T-helper 2 cell treated with Interferon-gamma antibody and Interleukin-4, amounts not matched to agents 5 μg/mL and 100 μg/mL, for 36 hours (primary cell): ENCODE results near the gene SMIM45.

Experiments
- DNase-seq: peaks from one replicate; pipeline ENCODE4 v3.0.0; 2021; ENCODE audit warnings: low spot score
- H3K27ac Mint-ChIP-seq: one replicate; pipeline ENCODE4 v1.8.0; 2021; ENCODE audit warnings: mild to moderate bottlenecking, mixed read lengths
- H3K27me3 Mint-ChIP-seq: one replicate; pipeline ENCODE4 v1.8.0; 2021; ENCODE audit warnings: low read depth, mixed read lengths
- H3K36me3 Mint-ChIP-seq: one replicate; pipeline ENCODE4 v1.8.0; 2021; ENCODE audit warnings: low read depth, mixed read lengths
- H3K4me1 Mint-ChIP-seq: one replicate; pipeline ENCODE4 v1.8.0; 2021; ENCODE audit warnings: low read depth, mixed read lengths
- H3K4me3 Mint-ChIP-seq: one replicate; pipeline ENCODE4 v1.8.0; 2022; ENCODE audit warnings: mild to moderate bottlenecking, moderate library complexity, mixed read lengths
- H3K9me3 Mint-ChIP-seq: one replicate; pipeline ENCODE4 v1.8.0; 2021; ENCODE audit warnings: mixed read lengths

The SMIM45 gene

GRCh38 chr22:41951898-41952474 is at the start of gene SMIM45:
Gene SMIM45 (plus strand): TSS chr22:41952150.
- H3K4me1 Mint-ChIP-seq, result peaks cover 16% of the 10 kb centered on the region
- no peak within 1 kb of the TSS for H3K27ac Mint-ChIP-seq
- no peaks in the 10 kb centered on the region for H3K36me3 Mint-ChIP-seq
- no peaks in the 10 kb centered on the region for H3K27me3 Mint-ChIP-seq
- H3K9me3 Mint-ChIP-seq, result no peaks in the 10 kb centered on the region
- H3K4me3 Mint-ChIP-seq, result no peak within 1 kb of the TSS
- DNase-seq, result no peak

- Mint-ChIP-seq H3K9me3 (no peaks in the 10 kb centered on the region), H3K27ac (no peak overlapping the region), H3K36me3 (peaks cover 42% of the 10 kb centered on the region), H3K27me3 (no peaks in the 10 kb centered on the region), H3K4me3 (no peak overlapping the region), H3K4me1 (peaks cover 6% of the 10 kb centered on the region)
- DNase-seq, result no peak
Observed at GRCh38 chr22:41902932-41903421, 49.0 kb upstream of the SMIM45 start.

DNA sequence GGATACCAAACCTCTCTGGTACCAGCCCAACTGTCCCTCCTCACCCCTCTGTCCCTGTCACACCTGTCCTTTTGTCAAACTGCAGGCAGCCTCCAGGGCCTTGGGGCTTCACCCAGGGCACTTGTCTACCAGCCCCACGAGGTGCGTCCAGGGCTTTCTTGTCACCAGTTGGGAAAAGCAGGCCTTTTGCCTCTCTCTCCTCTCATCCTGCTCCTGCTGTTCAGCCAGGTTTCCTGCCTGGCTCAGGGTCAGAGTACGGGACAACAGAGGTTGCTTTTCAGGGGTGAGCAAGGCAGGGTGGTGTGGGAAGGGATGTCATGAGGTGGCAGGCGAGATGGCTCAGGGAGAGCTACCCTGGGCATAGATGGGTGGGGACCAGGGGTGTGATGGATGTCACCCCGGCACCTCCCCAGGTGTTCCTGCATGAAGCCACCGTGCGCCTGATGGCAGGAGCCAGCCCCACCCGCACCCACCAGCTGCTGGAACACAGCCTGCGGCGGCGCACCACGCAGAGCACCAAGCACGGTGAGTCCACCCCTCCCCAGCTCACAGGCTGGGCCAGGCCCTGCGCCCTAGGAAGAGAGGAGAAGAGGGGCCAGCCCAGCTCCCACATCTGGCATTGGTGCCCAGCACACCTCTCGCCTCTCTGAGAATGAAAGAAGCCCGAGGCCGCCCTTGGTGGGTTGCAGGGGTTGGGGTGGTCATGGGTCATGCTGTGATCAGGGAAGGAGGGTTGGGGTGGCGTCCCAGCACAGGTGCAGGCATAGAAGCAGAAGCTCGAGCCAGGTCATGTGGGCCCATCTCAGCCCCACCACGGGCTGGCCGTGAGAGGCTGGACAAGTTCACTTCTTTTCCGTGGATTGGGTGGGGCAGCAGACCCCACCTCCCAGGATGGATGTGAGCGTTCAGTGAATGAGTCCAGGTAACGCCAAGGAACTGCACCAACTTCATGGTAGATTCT is 47.2 kb upstream of the SMIM45 start:
- H3K9me3 Mint-ChIP-seq, result no peaks in the 10 kb centered on the region
- no peak overlapping the region for H3K27ac Mint-ChIP-seq
- H3K4me3 Mint-ChIP-seq, result no peak overlapping the region
- H3K36me3 Mint-ChIP-seq, result peaks cover 35% of the 10 kb centered on the region
- H3K27me3 Mint-ChIP-seq, result peaks cover 8% of the 10 kb centered on the region
- DNase-seq, result no peak
- H3K4me1 Mint-ChIP-seq, result peaks cover 20% of the 10 kb centered on the region

- Mint-ChIP-seq H3K36me3 (peaks cover 28% of the 10 kb centered on the region), H3K27me3 (peaks cover 8% of the 10 kb centered on the region), H3K27ac (peak overlapping the region; percentile 62)
Observed at GRCh38 chr22:41905411-41906202, 46.3 kb upstream of the SMIM45 start.

DNA sequence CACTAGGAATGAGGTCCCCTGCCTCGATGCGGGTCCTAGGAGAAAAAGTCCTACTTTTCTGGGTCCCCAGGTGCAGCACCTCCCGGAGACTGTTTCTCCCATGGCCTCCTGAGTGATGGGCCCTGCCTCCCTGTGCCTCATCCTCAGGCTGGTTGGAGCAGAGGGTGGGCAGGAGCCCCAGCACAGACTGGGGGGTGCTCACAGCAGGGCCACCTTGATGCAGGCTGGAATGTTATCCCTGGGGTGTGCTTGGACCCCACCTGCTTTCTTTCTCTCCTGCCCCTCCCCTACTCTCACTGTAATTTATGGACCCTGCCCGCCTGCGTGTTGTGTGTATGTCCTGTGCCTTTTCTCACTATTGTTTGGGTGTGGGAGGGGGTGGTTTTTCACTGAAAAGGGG is 45.1 kb upstream of the SMIM45 start:
- no peak for DNase-seq
- Mint-ChIP-seq H3K4me1 (peaks cover 22% of the 10 kb centered on the region), H3K27me3 (peaks cover 14% of the 10 kb centered on the region), H3K4me3 (no peak overlapping the region), H3K36me3 (peaks cover 25% of the 10 kb centered on the region), H3K9me3 (no peaks in the 10 kb centered on the region), H3K27ac (no peak overlapping the region)

More at GRCh38 chr22:41905411-41906202, 46.3 kb upstream of the SMIM45 start:
- DNase-seq, result no peak
- no peaks in the 10 kb centered on the region for H3K9me3 Mint-ChIP-seq
- H3K4me1 Mint-ChIP-seq, result peaks cover 20% of the 10 kb centered on the region
- no peak overlapping the region for H3K4me3 Mint-ChIP-seq

GRCh38 chr22:41907436-41908401 is 44.2 kb upstream of the SMIM45 start:
- Mint-ChIP-seq H3K9me3 (no peaks in the 10 kb centered on the region), H3K36me3 (peaks cover 20% of the 10 kb centered on the region), H3K4me3 (no peak overlapping the region), H3K4me1 (peaks cover 22% of the 10 kb centered on the region), H3K27ac (peak overlapping the region; percentile 31), H3K27me3 (peaks cover 23% of the 10 kb centered on the region)
- DNase-seq, result no peak

DNA sequence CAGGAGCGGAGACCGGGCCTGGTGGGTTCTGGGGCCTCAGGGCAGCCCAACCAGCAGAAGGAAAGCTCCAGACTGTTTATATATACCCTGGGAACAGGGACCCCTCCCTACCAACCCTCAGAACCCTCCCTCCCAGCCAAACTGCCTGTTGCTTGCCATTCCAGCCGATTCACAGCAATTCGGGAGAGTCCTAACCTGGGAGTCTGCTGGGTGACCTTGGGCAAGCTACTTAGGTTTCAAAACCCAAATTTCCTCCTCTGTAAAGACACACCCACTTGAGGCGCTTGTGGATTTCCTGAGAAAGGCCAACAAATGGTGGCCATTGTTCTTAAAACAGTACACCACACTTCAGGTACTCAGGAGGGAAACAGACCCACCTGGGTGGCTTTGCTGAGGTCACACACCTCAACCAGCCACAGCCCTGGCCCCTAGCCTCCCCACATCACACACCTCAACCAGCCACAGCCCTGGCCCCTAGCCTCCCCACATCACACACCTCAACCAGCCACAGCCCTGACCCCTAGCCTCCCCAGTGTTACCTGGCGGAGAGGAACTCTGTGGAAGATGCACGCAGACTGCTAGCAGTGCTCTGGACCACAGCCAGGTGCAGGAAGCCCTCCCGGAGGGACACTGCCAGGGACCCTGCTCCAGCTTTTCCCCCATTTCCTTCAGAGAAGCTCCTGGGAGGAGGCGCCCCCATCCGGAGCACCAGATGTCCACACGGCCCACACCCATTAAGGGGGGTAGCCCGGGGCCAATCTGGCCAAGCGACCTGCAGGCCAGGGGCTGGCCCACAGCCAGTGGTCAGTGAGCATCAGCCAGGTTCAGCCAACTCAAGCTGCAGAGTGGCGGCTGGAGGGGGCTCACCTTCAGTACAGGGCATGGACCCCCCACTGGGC is 43.3 kb upstream of the SMIM45 start:
- Mint-ChIP-seq H3K27me3 (peaks cover 32% of the 10 kb centered on the region), H3K4me1 (peaks cover 22% of the 10 kb centered on the region), H3K9me3 (no peaks in the 10 kb centered on the region), H3K36me3 (peaks cover 19% of the 10 kb centered on the region), H3K27ac (peak overlapping the region; percentile 52), H3K4me3 (peak overlapping the region; percentile 71)
- DNase-seq, result no peak

DNA sequence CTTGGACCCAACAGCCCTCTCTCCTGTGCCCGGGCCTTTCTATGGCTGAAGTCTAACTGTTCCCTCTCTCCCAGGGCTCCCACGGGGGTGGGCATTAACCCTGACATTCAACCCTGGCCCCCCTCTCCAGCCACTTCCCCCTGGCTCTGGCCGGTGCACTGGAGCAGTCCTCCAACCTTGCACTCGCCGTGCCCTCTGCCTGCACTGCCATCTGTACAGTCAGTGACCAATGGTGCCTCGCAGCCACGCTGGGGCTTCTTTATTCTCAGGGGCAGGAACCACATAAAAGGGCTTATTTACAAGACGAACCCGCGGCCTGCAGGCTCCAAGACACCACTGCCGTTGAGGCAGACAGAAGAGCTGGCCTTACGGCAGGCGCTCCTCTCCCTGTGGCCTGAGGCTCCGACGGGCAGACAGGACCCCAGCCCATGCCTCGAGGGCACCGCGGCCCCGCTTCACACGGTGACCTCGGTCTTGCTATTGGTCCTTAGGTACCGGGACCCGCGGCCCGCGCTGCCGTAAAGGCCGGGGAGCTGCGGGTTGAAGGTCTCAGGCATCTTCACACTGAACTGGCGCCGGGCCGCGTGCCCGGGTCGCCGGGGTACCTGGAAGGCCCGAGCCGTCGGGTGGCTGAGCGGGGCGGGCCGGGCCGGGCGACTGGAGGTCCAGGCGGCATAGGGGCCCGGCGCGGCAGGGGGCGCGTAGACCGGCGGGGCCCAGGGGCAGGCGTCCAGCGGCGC is 42.5 kb upstream of the SMIM45 start:
- Mint-ChIP-seq H3K9me3 (no peaks in the 10 kb centered on the region), H3K27me3 (peaks cover 32% of the 10 kb centered on the region), H3K27ac (no peak overlapping the region), H3K4me1 (peaks cover 22% of the 10 kb centered on the region), H3K4me3 (peak overlapping the region; percentile 15), H3K36me3 (peaks cover 12% of the 10 kb centered on the region)
- no peak for DNase-seq

DNA sequence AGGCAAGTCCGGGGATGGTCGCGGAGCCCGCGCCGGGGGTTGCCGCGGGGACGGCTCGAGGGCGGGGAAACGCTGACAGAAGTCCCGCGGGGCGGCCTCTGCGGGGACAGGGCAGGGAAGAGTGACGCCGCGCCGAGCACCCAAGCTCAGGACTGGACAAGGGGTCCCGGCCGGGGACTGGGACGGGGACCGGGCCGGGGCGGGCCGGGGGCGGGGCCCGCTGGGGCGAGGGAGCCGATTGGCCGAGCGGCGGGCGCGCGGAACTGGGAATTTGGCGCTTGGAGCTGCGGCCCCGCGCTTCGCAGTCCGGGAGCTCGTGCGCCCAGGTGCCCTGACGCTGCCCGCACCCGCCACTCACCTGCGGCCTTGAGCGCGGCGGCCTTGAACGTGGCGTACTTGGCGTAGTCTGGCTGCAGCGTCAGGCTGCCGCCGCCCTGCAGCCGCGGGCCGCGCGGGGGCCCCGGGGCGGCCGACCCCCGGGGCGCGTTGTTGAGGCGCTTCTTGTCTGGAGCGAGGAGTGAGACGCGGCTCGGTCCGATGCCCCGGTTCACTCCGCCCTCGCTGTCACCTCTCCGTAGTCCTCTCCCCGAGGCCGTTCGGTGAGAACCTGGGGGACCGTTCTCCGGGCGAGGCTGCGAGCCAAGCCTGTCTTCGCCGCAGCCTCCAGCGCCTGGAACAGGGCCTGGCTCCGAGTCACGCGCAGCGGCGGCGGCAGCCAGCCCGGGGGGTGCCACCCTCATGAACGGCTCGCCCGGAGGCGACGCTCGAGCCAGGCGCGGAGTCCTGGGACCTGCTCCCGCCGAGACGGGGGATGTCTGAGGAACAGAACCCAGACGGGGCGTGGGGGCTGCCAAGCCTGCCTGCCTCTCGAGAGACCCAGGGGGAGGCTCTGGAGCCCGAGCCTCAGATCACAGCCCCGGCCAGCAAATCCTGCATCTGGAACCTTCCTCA is 41.6 kb upstream of the SMIM45 start:
- no peaks in the 10 kb centered on the region for H3K9me3 Mint-ChIP-seq
- peaks cover 22% of the 10 kb centered on the region for H3K4me1 Mint-ChIP-seq
- H3K27me3 Mint-ChIP-seq, result peaks cover 33% of the 10 kb centered on the region
- peak overlapping the region; percentile 40 for H3K4me3 Mint-ChIP-seq
- DNase-seq, result no peak
- peaks cover 12% of the 10 kb centered on the region for H3K36me3 Mint-ChIP-seq
- no peak overlapping the region for H3K27ac Mint-ChIP-seq

- Mint-ChIP-seq H3K4me1 (peaks cover 20% of the 10 kb centered on the region), H3K36me3 (peaks cover 9% of the 10 kb centered on the region), H3K4me3 (no peak overlapping the region), H3K27me3 (peaks cover 41% of the 10 kb centered on the region), H3K27ac (no peak overlapping the region), H3K9me3 (no peaks in the 10 kb centered on the region)
- DNase-seq, result no peak
Observed at GRCh38 chr22:41911001-41911611, 40.8 kb upstream of the SMIM45 start.
